GM12891 (cell line): ENCODE results near the gene SLC25A47.
"Not testable (repeated sequence)": the region's sequence is repeated elsewhere in the genome, so short reads cannot be mapped to it uniquely, and the experiment has no call there.

Experiments used
- DNase-seq: peaks from one replicate; pipeline ENCODE4 v3.0.0; 2011; ENCODE audit warnings: low spot score; ENCODE audit not compliant: insufficient read length
- FAIRE-seq: peaks from 2 replicates; lab custom pipeline; 2011; peaks lifted over from hg19 to GRCh38; lab: Jason Lieb, UNC
- PAX5 ChIP-seq: IDR thresholded peaks from 2 replicates; pipeline ENCODE4 v1.6.1; 2011; ENCODE audit warnings: low read length, moderate library complexity, mild to moderate bottlenecking; ENCODE audit not compliant: insufficient read depth, severe bottlenecking
- POLR2A ChIP-seq: IDR thresholded peaks from 2 replicates; pipeline ENCODE4 v1.6.1; 2011; ENCODE audit warnings: low read depth, low read length, control low read depth
- POLR2AphosphoS5 ChIP-seq: IDR thresholded peaks from 2 replicates; pipeline ENCODE4 v1.6.1; 2011; ENCODE audit warnings: low read depth, low read length, control low read depth
- POU2F2 ChIP-seq: IDR thresholded peaks from 2 replicates; pipeline ENCODE4 v1.6.1; 2011; ENCODE audit warnings: low read depth, mild to moderate bottlenecking, control low read depth, low read length, moderate library complexity
- SPI1 ChIP-seq: IDR thresholded peaks from 2 replicates; pipeline ENCODE4 v1.6.1; 2011; ENCODE audit warnings: low read depth, low read length, control low read depth
- TAF1 ChIP-seq: IDR thresholded peaks from 2 replicates; pipeline ENCODE4 v1.6.1; 2011; ENCODE audit warnings: low read depth, low read length, control low read depth

Gene SLC25A47

GRCh38 chr14:100304825-100305323 lies 18.3 kb upstream of the SLC25A47 start:
- peak; percentile 73 for FAIRE-seq
- DNase-seq: no peak
- TF ChIP-seq TAF1: no peak

GRCh38 chr14:100305324-100306100 lies 17.6 kb upstream of the SLC25A47 start:
- TF ChIP-seq PAX5 (no peak), POLR2A (no peak), POLR2AphosphoS5 (no peak), TAF1 (no peak), SPI1 (0 out of 2 replicates have a peak, but pooled peaks have one; percentile 16)
- FAIRE-seq (no peak), DNase-seq (no peak)

- FAIRE-seq (peak; percentile 95), DNase-seq (peak; percentile 95)
These were observed 16.8 kb upstream of the SLC25A47 start, which contains the start of gene SLC25A29 for GRCh38 chr14:100306101-100306997. TSS of gene SLC25A29 (minus strand) at chr14:100306444. CDS start at chr14:100306232, 212 bp downstream.

GRCh38 chr14:100306998-100307765 lies 16.0 kb upstream of the SLC25A47 start:
- DNase-seq (peak; percentile 39), FAIRE-seq (peak; percentile 57)
- no peak for TF ChIP-seq POLR2AphosphoS5
- no peak for TF ChIP-seq SPI1
- TF ChIP-seq POU2F2: no peak
- TF ChIP-seq TAF1: no peak
- TF ChIP-seq POLR2A: no peak
- no peak for TF ChIP-seq PAX5

More at GRCh38 chr14:100306101-100306997, 16.8 kb upstream of the SLC25A47 start, which contains the start of gene SLC25A29:
- TF ChIP-seq POU2F2 (no peak), SPI1 (no peak), POLR2AphosphoS5 (no peak), TAF1 (no peak), PAX5 (no peak), POLR2A (no peak)

- FAIRE-seq: no peak
- DNase-seq: no peak
- TF ChIP-seq POLR2A (no peak), TAF1 (no peak), PAX5 (no peak), POLR2AphosphoS5 (no peak), SPI1 (no peak), POU2F2 (no peak)
These were observed 15.2 kb upstream of the SLC25A47 start for GRCh38 chr14:100307766-100308426.

- not testable (repeated sequence) for FAIRE-seq, DNase-seq
These were observed 14.7 kb upstream of the SLC25A47 start for GRCh38 chr14:100308427-100308792.

GRCh38 chr14:100309028-100309737 lies 14.0 kb upstream of the SLC25A47 start:
- DNase-seq (no peak), FAIRE-seq (no peak)
- TF ChIP-seq TAF1 (no peak), POLR2AphosphoS5 (no peak), POU2F2 (no peak), PAX5 (no peak), SPI1 (no peak), POLR2A (no peak)

- not testable (repeated sequence) for FAIRE-seq, DNase-seq
These were observed 10.8 kb upstream of the SLC25A47 start for GRCh38 chr14:100312110-100312876.
